ENCODE measurements around the gene THAP4.

DNA sequence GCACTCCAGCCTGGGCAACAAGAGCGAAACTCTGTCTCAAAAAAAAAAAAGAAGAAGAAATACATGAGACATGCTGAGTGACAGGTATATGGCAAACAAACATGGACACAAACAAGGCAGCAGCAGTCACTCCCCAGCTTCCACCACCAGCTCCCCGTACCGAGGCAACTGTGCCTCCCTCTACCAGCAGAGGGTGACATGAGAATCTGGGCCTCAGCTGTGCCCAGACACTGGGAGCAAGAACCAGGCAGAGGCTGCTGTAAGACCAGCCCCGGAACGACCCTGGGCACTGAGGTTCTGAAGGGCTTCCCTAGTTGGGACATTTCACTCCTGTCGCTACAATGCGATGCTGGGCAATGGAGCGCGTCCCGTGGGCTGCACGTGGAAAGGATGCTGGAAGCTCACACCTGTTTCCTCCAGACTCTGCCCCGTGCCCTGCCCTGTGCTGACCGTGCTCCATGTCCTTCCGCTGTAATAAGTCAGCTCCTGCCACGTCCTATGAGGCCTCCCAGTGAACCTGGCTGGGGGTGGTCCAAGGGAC, 41.3 kb downstream of the THAP4 start:
- TF ChIP-seq, protein P1, sequence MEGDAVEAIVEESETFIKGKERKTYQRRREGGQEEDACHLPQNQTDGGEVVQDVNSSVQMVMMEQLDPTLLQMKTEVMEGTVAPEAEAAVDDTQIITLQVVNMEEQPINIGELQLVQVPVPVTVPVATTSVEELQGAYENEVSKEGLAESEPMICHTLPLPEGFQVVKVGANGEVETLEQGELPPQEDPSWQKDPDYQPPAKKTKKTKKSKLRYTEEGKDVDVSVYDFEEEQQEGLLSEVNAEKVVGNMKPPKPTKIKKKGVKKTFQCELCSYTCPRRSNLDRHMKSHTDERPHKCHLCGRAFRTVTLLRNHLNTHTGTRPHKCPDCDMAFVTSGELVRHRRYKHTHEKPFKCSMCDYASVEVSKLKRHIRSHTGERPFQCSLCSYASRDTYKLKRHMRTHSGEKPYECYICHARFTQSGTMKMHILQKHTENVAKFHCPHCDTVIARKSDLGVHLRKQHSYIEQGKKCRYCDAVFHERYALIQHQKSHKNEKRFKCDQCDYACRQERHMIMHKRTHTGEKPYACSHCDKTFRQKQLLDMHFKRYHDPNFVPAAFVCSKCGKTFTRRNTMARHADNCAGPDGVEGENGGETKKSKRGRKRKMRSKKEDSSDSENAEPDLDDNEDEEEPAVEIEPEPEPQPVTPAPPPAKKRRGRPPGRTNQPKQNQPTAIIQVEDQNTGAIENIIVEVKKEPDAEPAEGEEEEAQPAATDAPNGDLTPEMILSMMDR (IDR thresholded peaks at IDR 0.05): no peak
- no peak for TF ChIP-seq EP300 (IDR thresholded peaks at IDR 0.05)
- TF ChIP-seq POLR2A (IDR thresholded peaks at IDR 0.05): no peak

All from tibial nerve (tissue), 4 donors.